ENCODE results near the gene PRODH2. TPM values are rescaled to one million over a fixed set of nuclear protein-coding genes. Genes with fewer than 3 reads are reported as not detected.

The PRODH2 gene
- total and polyA plus RNA-seq, 4 donors = 0.10 to 0.32 (median 0.27) TPM; not detected in 1

DNA sequence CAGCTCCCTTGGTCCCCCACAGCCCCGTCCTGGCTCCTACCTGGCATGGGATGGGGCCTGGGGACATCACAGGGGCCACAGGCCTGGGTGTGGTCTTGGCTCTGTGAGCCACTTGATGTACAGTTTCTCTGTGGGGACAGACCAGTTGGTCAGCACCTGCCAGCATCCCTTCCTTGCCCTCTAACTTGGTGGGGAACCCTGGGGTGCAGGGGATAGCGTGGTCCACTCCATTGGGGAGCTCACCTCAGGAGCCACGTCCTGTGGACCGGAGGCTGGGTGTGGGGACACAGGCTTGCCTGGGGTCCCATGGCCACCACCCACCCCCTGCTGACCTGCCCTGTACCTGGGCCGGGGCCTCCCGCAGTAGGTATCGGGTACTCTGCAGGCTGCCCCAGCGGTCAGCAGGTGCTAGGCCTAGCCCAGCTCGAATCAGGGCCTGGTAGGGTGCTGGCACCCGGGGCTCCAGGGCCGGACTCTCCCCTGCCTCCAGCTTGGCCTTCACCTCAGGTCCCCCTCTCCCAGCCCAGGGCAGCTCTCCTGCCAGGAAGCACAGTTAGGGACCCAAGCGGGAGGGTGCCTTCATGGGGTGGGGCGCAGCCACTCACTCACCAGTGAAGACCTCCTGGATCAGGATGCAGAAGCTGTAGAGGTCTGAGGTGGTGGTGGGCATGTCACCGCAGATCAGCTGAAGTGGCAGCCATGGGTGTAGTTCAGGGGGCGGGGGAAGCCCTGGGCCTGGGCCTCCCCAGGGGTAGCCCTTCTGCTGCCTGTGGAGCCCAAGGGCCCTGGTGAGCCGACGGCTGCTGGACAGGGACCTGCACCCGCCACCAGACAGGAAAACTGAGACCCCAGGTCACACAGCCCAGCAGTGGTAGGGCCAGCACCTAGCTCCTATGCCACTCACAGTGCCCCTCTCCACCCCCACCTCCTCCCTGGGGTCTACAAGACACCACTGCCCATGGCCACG lies 22.4 kb downstream of the PRODH2 start:
- no peaks in the 10 kb centered on the region for H3K9me3 ChIP-seq (ENCODE audit: control insufficient read depth, insufficient read depth, low read length)
- peak in 1 of 6 donors; percentile 1 for DNase-seq (ENCODE audit: low read depth in 4 of 6, low spot score in 6 of 6)
- H3K4me3 ChIP-seq (ENCODE audit: low read depth, low read length) = no peak overlapping the region
- H3K27ac ChIP-seq (ENCODE audit: low read depth, low read length) = no peak overlapping the region
- no peaks in the 10 kb centered on the region for H3K27me3 ChIP-seq (ENCODE audit: control insufficient read depth, insufficient read depth, low read length)
- no peaks in the 10 kb centered on the region for H3K4me1 ChIP-seq (ENCODE audit: control insufficient read depth, insufficient read depth, low read length)
- WGBS (ENCODE audit: insufficient coverage) = 91% methylated on average over 18 of the region's 19 CpGs
- peaks cover 60% of the 10 kb centered on the region for H3K36me3 ChIP-seq (ENCODE audit: control insufficient read depth, insufficient read depth, low read length)

DNA sequence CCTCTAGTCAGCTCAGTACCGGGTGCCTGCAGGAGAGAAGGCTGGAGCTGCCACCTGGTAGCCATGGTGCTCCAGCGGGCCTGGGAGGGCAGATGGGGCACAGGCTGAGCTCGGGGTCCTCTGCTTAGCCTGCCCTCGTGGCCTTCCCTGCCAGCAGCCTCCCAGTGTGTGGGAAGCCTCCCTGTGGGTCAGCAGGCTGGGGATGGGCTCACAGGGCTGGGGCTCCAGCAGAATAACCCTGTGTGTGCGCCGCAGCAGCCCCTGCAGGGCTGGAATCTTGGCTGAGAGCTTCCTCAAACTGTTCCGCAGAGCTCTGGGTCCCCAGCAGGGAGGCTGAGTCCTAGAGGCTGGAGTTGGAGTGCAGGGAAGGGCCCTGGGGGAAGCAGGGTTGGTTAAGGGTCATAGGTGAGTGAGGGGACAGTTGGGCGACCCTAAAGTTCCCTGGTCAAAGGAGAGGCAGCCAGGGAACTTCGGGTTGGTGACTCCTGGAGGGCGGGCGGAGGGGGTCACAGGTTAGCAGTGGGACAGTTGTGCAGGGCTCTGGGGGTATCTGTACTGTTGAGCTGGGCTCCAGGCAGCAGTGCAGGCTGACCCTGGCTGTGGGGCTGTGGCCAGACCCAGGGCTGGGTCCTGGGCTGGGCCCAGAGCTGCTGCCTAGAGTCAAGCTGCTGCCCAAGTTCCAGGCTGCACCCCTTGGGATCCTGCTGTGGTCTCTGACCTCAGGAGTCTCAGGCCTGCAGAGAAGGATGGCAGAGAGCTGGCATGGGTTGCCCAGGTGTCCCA lies 23.3 kb downstream of the PRODH2 start:
- peak in 1 of 6 donors; percentile 7 for DNase-seq (ENCODE audit: low read depth in 4 of 6, low spot score in 6 of 6)
- H3K27ac ChIP-seq (ENCODE audit: low read depth, low read length) = no peak overlapping the region
- no peaks in the 10 kb centered on the region for H3K9me3 ChIP-seq (ENCODE audit: control insufficient read depth, insufficient read depth, low read length)
- no peak overlapping the region for H3K4me3 ChIP-seq (ENCODE audit: low read depth, low read length)
- no peaks in the 10 kb centered on the region for H3K4me1 ChIP-seq (ENCODE audit: control insufficient read depth, insufficient read depth, low read length)
- WGBS (ENCODE audit: insufficient coverage) = 76% methylated on average over 11 of the region's 11 CpGs
- H3K36me3 ChIP-seq (ENCODE audit: control insufficient read depth, insufficient read depth, low read length) = peaks cover 69% of the 10 kb centered on the region
- no peaks in the 10 kb centered on the region for H3K27me3 ChIP-seq (ENCODE audit: control insufficient read depth, insufficient read depth, low read length)

- Histone ChIP-seq H3K36me3 (ENCODE audit: control insufficient read depth, insufficient read depth, low read length) (peaks cover 79% of the 10 kb centered on the region), H3K4me3 (ENCODE audit: low read depth, low read length) (no peak overlapping the region), H3K4me1 (ENCODE audit: control insufficient read depth, insufficient read depth, low read length) (no peaks in the 10 kb centered on the region), H3K27ac (ENCODE audit: low read depth, low read length) (no peak overlapping the region), H3K27me3 (ENCODE audit: control insufficient read depth, insufficient read depth, low read length) (no peaks in the 10 kb centered on the region), H3K9me3 (ENCODE audit: control insufficient read depth, insufficient read depth, low read length) (no peaks in the 10 kb centered on the region)
- DNase-seq (ENCODE audit: low read depth in 4 of 6, low spot score in 6 of 6) = peak in 1 of 6 donors; percentile 1
- 70% methylated on average over 2 of the region's 12 CpGs for WGBS (ENCODE audit: insufficient coverage)
Observed at GRCh38 chr19:35788205-35788960, 24.3 kb downstream of the PRODH2 start.

DNA sequence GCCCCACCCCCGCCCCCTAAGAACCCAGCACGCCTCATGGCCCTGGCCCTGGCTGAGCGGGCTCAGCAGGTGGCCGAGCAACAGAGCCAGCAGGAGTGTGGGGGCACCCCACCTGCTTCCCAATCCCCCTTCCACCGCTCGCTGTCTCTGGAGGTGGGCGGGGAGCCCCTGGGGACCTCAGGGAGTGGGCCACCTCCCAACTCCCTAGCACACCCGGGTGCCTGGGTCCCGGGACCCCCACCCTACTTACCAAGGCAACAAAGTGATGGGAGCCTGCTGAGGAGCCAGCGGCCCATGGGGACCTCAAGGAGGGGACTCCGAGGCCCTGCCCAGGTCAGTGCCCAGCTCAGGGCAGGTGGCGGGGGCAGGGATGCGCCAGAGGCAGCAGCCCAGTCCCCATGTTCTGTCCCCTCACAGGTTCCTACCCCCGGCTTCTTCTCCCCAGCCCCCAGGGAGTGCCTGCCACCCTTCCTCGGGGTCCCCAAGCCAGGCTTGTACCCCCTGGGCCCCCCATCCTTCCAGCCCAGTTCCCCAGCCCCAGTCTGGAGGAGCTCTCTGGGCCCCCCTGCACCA lies 25.3 kb downstream of the PRODH2 start:
- no peak overlapping the region for H3K27ac ChIP-seq (ENCODE audit: low read depth, low read length)
- H3K36me3 ChIP-seq (ENCODE audit: control insufficient read depth, insufficient read depth, low read length) = peaks cover 89% of the 10 kb centered on the region
- H3K4me1 ChIP-seq (ENCODE audit: control insufficient read depth, insufficient read depth, low read length) = no peaks in the 10 kb centered on the region
- no peaks in the 10 kb centered on the region for H3K9me3 ChIP-seq (ENCODE audit: control insufficient read depth, insufficient read depth, low read length)
- WGBS (ENCODE audit: insufficient coverage) = 93% methylated on average over 14 of the region's 15 CpGs
- H3K4me3 ChIP-seq (ENCODE audit: low read depth, low read length) = no peak overlapping the region
- H3K27me3 ChIP-seq (ENCODE audit: control insufficient read depth, insufficient read depth, low read length) = no peaks in the 10 kb centered on the region
- peak in 1 of 6 donors; percentile 0 for DNase-seq (ENCODE audit: low read depth in 4 of 6, low spot score in 6 of 6)

DNA sequence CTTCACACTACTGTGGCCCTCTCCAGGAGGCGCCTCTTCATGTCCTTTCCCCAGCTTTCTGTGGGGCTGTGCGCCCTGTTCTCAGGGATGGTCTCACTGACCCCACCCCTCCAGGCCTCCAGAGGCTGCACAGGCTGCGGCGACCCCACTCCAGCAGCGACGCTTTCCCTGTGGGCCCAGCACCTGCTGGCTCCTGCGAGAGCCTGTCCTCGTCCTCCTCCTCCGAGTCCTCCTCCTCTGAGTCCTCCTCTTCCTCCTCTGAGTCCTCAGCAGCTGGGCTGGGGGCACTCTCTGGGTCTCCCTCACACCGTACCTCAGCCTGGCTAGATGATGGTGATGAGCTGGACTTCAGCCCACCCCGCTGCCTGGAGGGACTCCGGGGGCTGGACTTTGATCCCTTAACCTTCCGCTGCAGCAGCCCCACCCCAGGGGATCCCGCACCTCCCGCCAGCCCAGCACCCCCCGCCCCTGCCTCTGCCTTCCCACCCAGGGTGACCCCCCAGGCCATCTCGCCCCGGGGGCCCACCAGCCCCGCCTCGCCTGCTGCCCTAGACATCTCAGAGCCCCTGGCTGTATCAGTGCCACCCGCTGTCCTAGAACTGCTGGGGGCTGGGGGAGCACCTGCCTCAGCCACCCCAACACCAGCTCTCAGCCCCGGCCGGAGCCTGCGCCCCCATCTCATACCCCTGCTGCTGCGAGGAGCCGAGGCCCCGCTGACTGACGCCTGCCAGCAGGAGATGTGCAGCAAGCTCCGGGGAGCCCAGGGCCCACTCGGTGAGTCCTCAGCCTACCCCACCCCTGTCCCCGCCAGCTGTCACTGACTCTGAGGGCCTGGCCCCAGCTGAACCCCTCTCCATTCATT lies 26.1 kb downstream of the PRODH2 start:
- no peaks in the 10 kb centered on the region for H3K9me3 ChIP-seq (ENCODE audit: control insufficient read depth, insufficient read depth, low read length)
- no peak for DNase-seq (ENCODE audit: low read depth in 4 of 6, low spot score in 6 of 6)
- no peak overlapping the region for H3K4me3 ChIP-seq (ENCODE audit: low read depth, low read length)
- H3K36me3 ChIP-seq (ENCODE audit: control insufficient read depth, insufficient read depth, low read length) = peaks cover 97% of the 10 kb centered on the region
- H3K4me1 ChIP-seq (ENCODE audit: control insufficient read depth, insufficient read depth, low read length) = no peaks in the 10 kb centered on the region
- no peaks in the 10 kb centered on the region for H3K27me3 ChIP-seq (ENCODE audit: control insufficient read depth, insufficient read depth, low read length)
- 87% methylated on average over 26 of the region's 31 CpGs for WGBS (ENCODE audit: insufficient coverage)
- H3K27ac ChIP-seq (ENCODE audit: low read depth, low read length) = no peak overlapping the region

DNA sequence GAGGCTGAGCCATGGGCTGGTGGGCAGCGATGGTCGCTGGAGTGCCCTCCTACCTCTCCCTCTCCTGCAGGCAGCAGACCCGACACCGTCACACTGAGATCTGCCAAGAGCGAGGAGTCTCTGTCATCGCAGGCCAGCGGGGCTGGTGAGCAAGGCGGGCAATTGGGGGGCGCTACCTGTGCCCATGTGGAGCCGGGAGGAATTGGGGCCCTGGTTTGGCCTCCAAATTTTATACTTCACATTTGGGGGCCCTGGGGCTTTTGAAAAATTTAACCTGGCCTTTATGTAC lies 27.4 kb downstream of the PRODH2 start:
- DNase-seq (ENCODE audit: low read depth in 4 of 6, low spot score in 6 of 6) = no peak
- H3K36me3 ChIP-seq (ENCODE audit: control insufficient read depth, insufficient read depth, low read length) = peaks cover 100% of the 10 kb centered on the region
- no peak overlapping the region for H3K4me3 ChIP-seq (ENCODE audit: low read depth, low read length)
- H3K4me1 ChIP-seq (ENCODE audit: control insufficient read depth, insufficient read depth, low read length) = no peaks in the 10 kb centered on the region
- no peak overlapping the region for H3K27ac ChIP-seq (ENCODE audit: low read depth, low read length)
- no peaks in the 10 kb centered on the region for H3K9me3 ChIP-seq (ENCODE audit: control insufficient read depth, insufficient read depth, low read length)
- H3K27me3 ChIP-seq (ENCODE audit: control insufficient read depth, insufficient read depth, low read length) = no peaks in the 10 kb centered on the region
- WGBS (ENCODE audit: insufficient coverage) = 67% methylated on average over 4 of the region's 10 CpGs

- peaks cover 100% of the 10 kb centered on the region for H3K36me3 ChIP-seq (ENCODE audit: control insufficient read depth, insufficient read depth, low read length)
- WGBS (ENCODE audit: insufficient coverage) = 61% methylated on average over 39 of the region's 45 CpGs
- H3K27me3 ChIP-seq (ENCODE audit: control insufficient read depth, insufficient read depth, low read length) = no peaks in the 10 kb centered on the region
- no peak for DNase-seq (ENCODE audit: low read depth in 4 of 6, low spot score in 6 of 6)
- H3K9me3 ChIP-seq (ENCODE audit: control insufficient read depth, insufficient read depth, low read length) = no peaks in the 10 kb centered on the region
- no peak overlapping the region for H3K27ac ChIP-seq (ENCODE audit: low read depth, low read length)
- H3K4me1 ChIP-seq (ENCODE audit: control insufficient read depth, insufficient read depth, low read length) = no peaks in the 10 kb centered on the region
- no peak overlapping the region for H3K4me3 ChIP-seq (ENCODE audit: low read depth, low read length)
Observed at GRCh38 chr19:35784503-35785338, 27.9 kb downstream of the PRODH2 start.
